Skeletal muscle tissue (tissue), 4 donors: Measurements from ENCODE around the gene NEU1. TPM values are rescaled to one million over a fixed set of nuclear protein-coding genes. Genes with fewer than 3 reads are reported as not detected.
"Not testable (repeated sequence)": the region's sequence is repeated elsewhere in the genome, so short reads cannot be mapped to it uniquely, and the experiment has no call there.

ENCODE experiments used
- H3K27ac ChIP-seq: one replicate; pipeline ENCODE4 v1.7.0; 2013; ENCODE audit warnings: mild to moderate bottlenecking, low read depth, low read length, inconsistent platforms
- H3K27me3 ChIP-seq, 3 donors: one replicate each; pipeline ENCODE4 v1.7.0; 2013; ENCODE audit warnings: low read length in 3 of 3; ENCODE audit not compliant: control insufficient read depth in 3 of 3, insufficient read depth in 3 of 3
- H3K36me3 ChIP-seq, 3 donors: one replicate each; pipeline ENCODE4 v1.7.0; 2013; ENCODE audit warnings: low read length in 3 of 3; ENCODE audit not compliant: control insufficient read depth in 3 of 3, insufficient read depth in 3 of 3
- H3K4me1 ChIP-seq, 3 donors: one replicate each; pipeline ENCODE4 v1.7.0; 2013; ENCODE audit warnings: low read length in 3 of 3, mild to moderate bottlenecking in 3 of 3; ENCODE audit not compliant: control insufficient read depth in 3 of 3, insufficient read depth in 3 of 3
- H3K4me3 ChIP-seq, 3 donors: one replicate each; pipeline ENCODE4 v1.7.0; 2013; ENCODE audit warnings: low read length in 3 of 3
- H3K9ac ChIP-seq, 3 donors: one replicate each; pipeline ENCODE4 v1.7.0; 2013; ENCODE audit warnings: low read length in 3 of 3, mild to moderate bottlenecking in 3 of 3, moderate library complexity in 2 of 3, low read depth in 1 of 3
- H3K9me3 ChIP-seq, 3 donors: one replicate each; pipeline ENCODE4 v1.7.0; 2013; ENCODE audit warnings: low read length in 3 of 3; ENCODE audit not compliant: control insufficient read depth in 3 of 3
- total RNA-seq: library from RNA; depleted of rRNA; stranded (reverse); fragments of >200 nt; gene quantifications from one replicate; pipeline ENCODE4 v1.2.3, GENCODE V29; 2014
- donor health status: Osteomylitis.

NEU1 gene
- total RNA-seq, 1 donor from 2014 or later, result 23.0 TPM

- no peak overlapping the region for H3K27ac ChIP-seq
- H3K36me3 ChIP-seq, result peaks cover 11 to 14% (median 11%) of the 10 kb centered on the region in 3 donors
- H3K4me1 ChIP-seq, result peaks cover 0 to 3% (median 0%) of the 10 kb centered on the region in 3 donors
- H3K27me3 ChIP-seq, result no peaks in the 10 kb centered on the region
- H3K9ac ChIP-seq, result no peak overlapping the region
- no peak overlapping the region for H3K4me3 ChIP-seq
- H3K9me3 ChIP-seq, result no peaks in the 10 kb centered on the region
Measured at GRCh38 chr6:31875877-31876276, 13.3 kb upstream of the NEU1 start.

DNA sequence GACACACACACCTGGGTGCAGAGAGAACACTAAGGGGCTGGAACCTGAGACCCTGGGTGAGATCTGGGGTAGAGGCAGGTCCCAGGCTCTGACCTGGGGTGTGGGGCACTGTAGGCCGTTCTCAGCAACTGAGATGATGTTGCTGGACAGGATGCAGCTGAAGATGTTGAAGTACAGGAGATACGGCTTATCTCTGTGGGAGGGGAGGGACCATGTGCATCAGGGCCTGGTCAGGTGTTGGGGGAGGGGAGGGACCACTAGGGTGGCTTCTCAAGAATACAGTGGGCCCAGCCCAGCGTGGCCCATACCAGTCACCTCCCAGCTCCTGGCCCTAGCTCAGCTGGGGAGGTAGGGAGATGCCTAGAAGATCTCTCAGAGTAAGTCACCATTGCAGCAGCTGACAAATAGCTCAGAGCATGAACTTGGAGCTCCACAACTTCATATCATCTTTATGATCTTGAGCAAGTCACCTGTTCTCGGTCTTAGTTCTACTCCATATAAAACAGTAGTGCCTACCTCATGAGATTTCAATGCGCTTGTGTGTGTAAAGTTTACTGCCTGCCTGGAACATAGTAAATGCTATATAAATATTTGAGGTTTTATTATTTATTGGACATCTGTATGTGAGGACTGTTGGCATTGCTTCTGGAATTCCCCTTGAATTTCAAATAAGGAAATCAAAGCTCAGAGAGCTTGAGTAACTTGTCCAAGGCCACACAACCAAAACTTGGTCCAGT, 12.4 kb upstream of the NEU1 start:
- Histone ChIP-seq H3K27me3 (peaks cover 0 to 3% (median 0%) of the 10 kb centered on the region in 3 donors), H3K4me1 (peaks cover 0 to 3% (median 0%) of the 10 kb centered on the region in 3 donors), H3K36me3 (peaks cover 4 to 6% (median 5%) of the 10 kb centered on the region in 3 donors), H3K9ac (no peak overlapping the region), H3K4me3 (no peak overlapping the region), H3K27ac (no peak overlapping the region), H3K9me3 (no peaks in the 10 kb centered on the region)

DNA sequence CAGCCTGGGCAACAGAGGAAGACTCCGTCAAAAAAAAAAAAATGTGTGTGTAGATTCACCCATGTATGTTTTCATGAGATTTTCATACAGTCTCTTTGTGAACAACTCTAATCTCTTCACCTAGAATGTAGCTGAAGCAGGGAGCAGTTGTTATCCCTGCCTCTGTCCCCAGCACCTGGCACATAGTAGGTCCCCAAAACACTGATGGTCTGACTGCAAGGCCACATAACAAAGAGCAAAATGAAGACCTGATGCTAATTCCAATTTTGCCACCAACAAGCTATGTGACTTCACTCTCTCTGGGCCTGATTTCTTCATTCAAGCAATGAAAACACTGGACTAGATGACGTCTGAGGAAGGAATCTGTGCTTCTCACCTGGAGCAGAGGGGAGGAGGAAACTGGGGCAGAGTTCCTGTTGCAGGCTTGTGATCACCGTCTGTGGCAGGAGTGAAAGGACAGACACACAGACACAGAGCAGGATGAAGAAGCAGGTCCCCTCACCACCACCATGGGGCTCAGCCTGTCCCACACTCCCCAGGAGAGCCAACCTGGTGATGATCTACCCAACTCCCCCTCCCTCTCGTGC, 11.6 kb upstream of the NEU1 start:
- no peak overlapping the region for H3K27ac ChIP-seq
- no peaks in the 10 kb centered on the region for H3K9me3 ChIP-seq
- no peak overlapping the region for H3K9ac ChIP-seq
- H3K4me1 ChIP-seq, result peaks cover 0 to 3% (median 0%) of the 10 kb centered on the region in 3 donors
- H3K36me3 ChIP-seq, result no peaks in the 10 kb centered on the region
- peaks cover 0 to 5% (median 0%) of the 10 kb centered on the region in 3 donors for H3K27me3 ChIP-seq
- H3K4me3 ChIP-seq, result no peak overlapping the region

- Histone ChIP-seq H3K4me3 (no peak overlapping the region), H3K9me3 (no peaks in the 10 kb centered on the region), H3K36me3 (no peaks in the 10 kb centered on the region), H3K27me3 (peaks cover 0 to 5% (median 0%) of the 10 kb centered on the region in 3 donors), H3K4me1 (no peaks in the 10 kb centered on the region), H3K27ac (no peak overlapping the region), H3K9ac (no peak overlapping the region)
Measured at GRCh38 chr6:31871046-31871659, 8.5 kb upstream of the NEU1 start.

DNA sequence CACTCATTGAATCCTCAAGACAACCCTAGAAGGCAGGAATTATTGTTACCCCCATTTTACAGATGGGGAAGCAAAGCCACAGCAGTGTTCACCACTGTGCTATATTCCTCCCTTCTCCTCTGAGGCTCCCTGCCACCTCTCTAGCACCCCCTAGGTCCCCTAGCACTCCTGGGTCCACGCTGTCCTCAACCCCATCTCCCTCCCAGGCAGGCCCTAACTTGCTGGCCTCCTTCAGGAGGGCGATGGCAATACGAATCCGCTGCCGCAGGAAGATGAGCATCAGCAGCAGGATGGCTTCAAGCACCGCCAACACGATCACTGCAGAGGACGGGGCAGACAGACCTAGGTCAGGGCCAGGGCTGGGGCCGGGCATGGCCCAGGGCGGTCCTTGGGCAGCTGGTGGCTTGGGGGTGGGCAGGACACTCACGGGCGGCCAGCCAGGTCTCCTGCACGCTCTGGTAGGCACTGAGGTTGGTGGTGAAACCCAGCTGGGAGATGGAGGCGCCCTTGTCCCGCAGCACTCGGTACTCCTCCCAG, 7.8 kb upstream of the NEU1 start:
- no peaks in the 10 kb centered on the region for H3K36me3 ChIP-seq
- H3K4me1 ChIP-seq, result no peaks in the 10 kb centered on the region
- no peak overlapping the region for H3K27ac ChIP-seq
- no peak overlapping the region for H3K9ac ChIP-seq
- no peaks in the 10 kb centered on the region for H3K9me3 ChIP-seq
- no peak overlapping the region for H3K4me3 ChIP-seq
- peaks cover 0 to 5% (median 0%) of the 10 kb centered on the region in 3 donors for H3K27me3 ChIP-seq

GRCh38 chr6:31869343-31869742, 6.7 kb upstream of the NEU1 start:
- Histone ChIP-seq H3K4me3 (no peak overlapping the region), H3K9me3 (no peaks in the 10 kb centered on the region), H3K27me3 (peaks cover 0 to 5% (median 0%) of the 10 kb centered on the region in 3 donors), H3K4me1 (peaks cover under 1 to 2% (median 2%) of the 10 kb centered on the region in 3 donors), H3K36me3 (no peaks in the 10 kb centered on the region), H3K9ac (peak overlapping the region in 1 of 3 donors; percentile 33), H3K27ac (no peak overlapping the region)

GRCh38 chr6:31868658-31868971, 6.0 kb upstream of the NEU1 start:
- H3K4me3 ChIP-seq, H3K27me3 ChIP-seq, H3K36me3 ChIP-seq, H3K9me3 ChIP-seq, H3K9ac ChIP-seq, H3K27ac ChIP-seq, H3K4me1 ChIP-seq: not testable (repeated sequence)

DNA sequence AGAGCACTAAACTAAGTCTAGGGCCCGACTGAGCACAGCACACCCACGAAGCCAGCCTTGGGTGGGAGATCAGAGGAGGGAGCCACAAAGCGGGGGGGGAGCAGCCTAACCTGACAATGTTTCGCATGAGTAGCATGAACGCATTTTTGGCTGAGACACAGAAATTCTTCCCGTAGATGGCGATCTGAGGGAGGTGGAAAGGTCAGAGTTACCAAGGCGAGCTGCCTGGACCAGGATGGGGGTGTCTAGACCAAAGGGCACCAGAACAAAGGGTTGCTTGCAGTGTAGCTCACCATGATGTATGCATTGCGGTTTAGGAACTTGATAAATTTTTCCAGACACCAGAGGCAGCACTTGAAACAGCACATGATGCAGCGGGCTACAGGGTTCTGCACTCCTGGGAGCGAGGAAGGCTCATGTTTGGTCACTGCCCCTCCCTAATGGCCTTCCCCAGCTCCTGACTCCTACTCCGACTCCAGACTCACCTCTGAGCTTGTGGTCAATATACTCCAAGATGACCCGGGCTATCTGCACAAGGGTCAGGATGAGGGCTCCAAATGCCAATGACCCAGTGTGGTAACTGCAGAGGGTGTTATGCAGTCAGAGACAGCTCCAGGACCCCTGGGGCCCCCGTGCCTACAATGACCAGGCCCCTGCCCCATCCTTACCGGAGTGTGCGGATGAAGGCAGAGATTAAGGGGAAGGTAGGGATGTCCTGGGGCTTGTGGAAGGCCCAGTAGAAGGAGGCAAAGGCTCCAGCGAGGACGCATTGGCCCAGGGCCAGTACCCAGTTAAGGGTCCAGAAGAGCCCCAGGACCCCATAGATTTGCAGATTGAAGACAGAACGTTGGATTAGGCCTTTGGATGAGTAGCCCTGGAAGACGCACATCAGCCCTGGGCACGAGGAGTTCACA, 2.8 kb upstream of the NEU1 start:
- Histone ChIP-seq H3K36me3 (peaks cover 4 to 7% (median 4%) of the 10 kb centered on the region in 3 donors), H3K9me3 (no peaks in the 10 kb centered on the region), H3K27ac (no peak overlapping the region), H3K9ac (no peak overlapping the region), H3K27me3 (peaks cover 0 to 5% (median 0%) of the 10 kb centered on the region in 3 donors), H3K4me1 (peaks cover 20 to 26% (median 21%) of the 10 kb centered on the region in 3 donors), H3K4me3 (no peak overlapping the region)

- Histone ChIP-seq H3K9ac (no peak overlapping the region), H3K27ac (no peak overlapping the region), H3K4me1 (peaks cover 21 to 26% (median 22%) of the 10 kb centered on the region in 3 donors), H3K9me3 (no peaks in the 10 kb centered on the region), H3K36me3 (peaks cover 10 to 13% (median 11%) of the 10 kb centered on the region in 3 donors), H3K27me3 (peaks cover 0 to 3% (median 0%) of the 10 kb centered on the region in 3 donors), H3K4me3 (no peak overlapping the region)
Measured at GRCh38 chr6:31864818-31865204, 2.2 kb upstream of the NEU1 start.
